Measurements from ENCODE around the gene LAMC3.
A peak's percentile ranks its signal among the peaks of the same experiment; 100 is the strongest.

The LAMC3 gene

GRCh38 chr9:131076347-131077195, 67.6 kb downstream of the LAMC3 start:
- no peak for DNase-seq (ENCODE audit: low read depth in 2 of 2)

GRCh38 chr9:131078427-131079366, 69.7 kb downstream of the LAMC3 start:
- no peak for DNase-seq (ENCODE audit: low read depth in 2 of 2)

GRCh38 chr9:131080589-131080988, 71.6 kb downstream of the LAMC3 start:
- DNase-seq (ENCODE audit: low read depth in 2 of 2): no peak

GRCh38 chr9:131081868-131082267, 72.9 kb downstream of the LAMC3 start:
- DNase-seq (ENCODE audit: low read depth in 2 of 2): no peak

GRCh38 chr9:131082774-131083512, 74.0 kb downstream of the LAMC3 start:
- DNase-seq (ENCODE audit: low read depth in 2 of 2): no peak

- no peak for DNase-seq (ENCODE audit: low read depth in 2 of 2)
Observed at GRCh38 chr9:131084661-131085369, 75.8 kb downstream of the LAMC3 start.

- DNase-seq (ENCODE audit: low read depth in 2 of 2): no peak
Observed at GRCh38 chr9:131085370-131086122, 76.6 kb downstream of the LAMC3 start.

GRCh38 chr9:131087354-131087893, 78.5 kb downstream of the LAMC3 start:
- no peak for DNase-seq (ENCODE audit: low read depth in 2 of 2)

- DNase-seq (ENCODE audit: low read depth in 2 of 2): no peak
Observed at GRCh38 chr9:131090025-131090787, 81.2 kb downstream of the LAMC3 start.

- DNase-seq (ENCODE audit: low read depth in 2 of 2): no peak
Observed at GRCh38 chr9:131091352-131091992, 82.5 kb downstream of the LAMC3 start.

- no peak for DNase-seq (ENCODE audit: low read depth in 2 of 2)
Observed at GRCh38 chr9:131092030-131092429, 83.1 kb downstream of the LAMC3 start.

GRCh38 chr9:131092548-131093440, 83.8 kb downstream of the LAMC3 start:
- no peak for DNase-seq (ENCODE audit: low read depth in 2 of 2)

- no peak for DNase-seq (ENCODE audit: low read depth in 2 of 2)
Observed at GRCh38 chr9:131094015-131094414, 85.0 kb downstream of the LAMC3 start.

- no peak for DNase-seq (ENCODE audit: low read depth in 2 of 2)
Observed at GRCh38 chr9:131094622-131095021, 85.6 kb downstream of the LAMC3 start.

GRCh38 chr9:131095666-131096268, 86.8 kb downstream of the LAMC3 start:
- DNase-seq (ENCODE audit: low read depth in 2 of 2): no peak

- DNase-seq (ENCODE audit: low read depth in 2 of 2): peak in 1 of 2 donors; percentile 3
Observed at GRCh38 chr9:131096269-131097125, 87.5 kb downstream of the LAMC3 start, which contains the start of gene AIF1L. Gene AIF1L (plus strand): TSS chr9:131096531. CDS start chr9:131096630, 99 bp downstream.
